Stimulated activated CD4-positive, alpha-beta T cell treated with anti-CD3 and anti-CD28 coated beads, Interleukin-12 subunit alpha, Interleukin-12 subunit beta, amount 100 ng/mL, for 4 hours (primary cell): ENCODE data around the gene SRRM4.
"Not testable (repeated sequence)": the region's sequence is repeated elsewhere in the genome, so short reads cannot be mapped to it uniquely, and the experiment has no call there.

Experiments used
- DNase-seq: peaks from one replicate; pipeline ENCODE4 v3.0.0-alpha.2; 2020

SRRM4 gene, protein sequence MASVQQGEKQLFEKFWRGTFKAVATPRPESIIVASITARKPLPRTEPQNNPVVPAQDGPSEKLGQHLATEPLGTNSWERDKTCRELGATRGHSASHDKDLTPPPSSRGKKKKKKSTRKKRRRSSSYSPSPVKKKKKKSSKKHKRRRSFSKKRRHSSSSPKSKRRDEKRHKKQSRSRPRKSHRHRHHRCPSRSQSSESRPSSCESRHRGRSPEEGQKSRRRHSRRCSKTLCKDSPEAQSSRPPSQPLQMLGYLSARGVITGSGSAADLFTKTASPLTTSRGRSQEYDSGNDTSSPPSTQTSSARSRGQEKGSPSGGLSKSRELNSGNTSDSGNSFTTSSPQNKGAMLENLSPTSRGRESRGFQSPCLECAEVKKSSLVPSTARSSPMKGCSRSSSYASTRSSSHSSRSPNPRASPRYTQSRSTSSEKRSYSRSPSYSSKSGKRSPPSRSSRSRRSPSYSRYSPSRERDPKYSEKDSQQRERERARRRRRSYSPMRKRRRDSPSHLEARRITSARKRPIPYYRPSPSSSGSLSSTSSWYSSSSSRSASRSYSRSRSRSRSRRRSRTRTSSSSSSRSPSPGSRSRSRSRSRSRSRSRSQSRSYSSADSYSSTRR

DNA sequence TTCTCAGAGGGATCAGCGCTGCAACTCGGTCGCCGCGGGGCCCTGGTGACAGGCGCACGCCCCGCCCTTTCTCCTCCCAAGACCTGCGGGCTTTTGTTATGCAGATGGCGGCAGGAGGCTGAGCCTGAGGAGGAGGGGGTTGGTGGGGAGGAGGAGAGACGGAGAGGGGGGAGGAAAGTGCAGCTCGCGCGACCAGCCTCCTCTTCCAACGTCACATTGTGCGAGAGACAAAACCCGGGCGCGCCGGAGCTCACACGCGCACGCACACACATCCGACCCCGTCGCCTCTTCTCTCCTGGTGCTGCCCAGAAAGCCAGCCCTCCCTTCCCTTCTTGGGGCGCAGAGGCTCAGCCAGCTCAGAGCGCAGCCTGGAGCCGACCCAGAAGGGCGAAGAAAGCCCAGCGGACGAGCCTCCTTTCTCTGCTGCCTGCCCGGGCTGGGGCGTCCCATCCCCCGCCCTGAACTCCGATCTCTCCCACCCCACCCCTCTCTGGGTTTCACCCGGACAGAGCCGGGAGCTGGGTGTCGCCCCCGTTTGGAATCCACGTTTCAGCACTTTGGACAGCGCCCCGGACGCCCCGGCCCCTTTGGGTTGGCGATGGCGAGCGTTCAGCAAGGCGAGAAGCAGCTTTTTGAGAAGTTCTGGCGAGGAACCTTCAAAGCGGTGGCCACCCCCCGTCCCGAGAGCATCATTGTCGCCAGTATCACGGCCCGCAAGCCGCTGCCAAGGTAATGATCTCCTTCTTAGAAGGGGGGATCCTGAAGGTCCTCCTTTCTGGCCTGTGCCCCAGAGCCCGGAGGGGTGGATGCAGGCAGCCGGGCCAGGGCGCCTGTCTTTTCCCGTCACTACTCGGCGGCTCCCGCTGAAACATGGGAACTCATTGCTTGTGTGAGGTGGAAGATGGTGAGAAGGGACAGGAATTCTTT is at the start of gene SRRM4:
Gene SRRM4, plus strand, starts transcription at position 257 of the 927 bp plus-strand sequence. Its CDS starts 342 bp downstream, at position 599.
- no peak for DNase-seq

GRCh38 chr12:118946256-118946655 is 35.1 kb upstream of the SRRM4 start:
- no peak for DNase-seq

DNA sequence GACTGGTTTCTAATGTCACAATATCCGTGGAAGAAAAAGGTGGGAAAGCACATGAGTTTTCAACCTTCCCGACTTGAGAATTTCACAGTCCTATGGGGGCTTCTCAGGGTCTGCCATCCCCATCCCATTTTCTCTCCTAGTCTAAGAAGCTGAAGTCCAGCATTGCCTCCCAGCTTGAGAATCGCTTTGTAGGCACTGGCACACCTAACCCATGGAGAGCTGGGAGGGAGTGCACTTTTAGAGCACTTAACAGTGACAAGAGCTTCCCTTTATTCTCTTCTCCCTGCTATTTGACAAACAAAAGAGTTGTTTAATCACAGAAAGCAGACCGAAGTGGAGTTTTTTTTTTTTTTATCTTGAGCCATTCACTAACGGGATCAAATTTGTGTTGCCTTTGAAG is 22.8 kb upstream of the SRRM4 start:
- no peak for DNase-seq

- DNase-seq = no peak
These were observed 22.0 kb upstream of the SRRM4 start for GRCh38 chr12:118959348-118959747.

GRCh38 chr12:118959985-118960560 is 21.3 kb upstream of the SRRM4 start:
- no peak for DNase-seq

- no peak for DNase-seq
These were observed 20.5 kb upstream of the SRRM4 start for GRCh38 chr12:118960865-118961264.

DNA sequence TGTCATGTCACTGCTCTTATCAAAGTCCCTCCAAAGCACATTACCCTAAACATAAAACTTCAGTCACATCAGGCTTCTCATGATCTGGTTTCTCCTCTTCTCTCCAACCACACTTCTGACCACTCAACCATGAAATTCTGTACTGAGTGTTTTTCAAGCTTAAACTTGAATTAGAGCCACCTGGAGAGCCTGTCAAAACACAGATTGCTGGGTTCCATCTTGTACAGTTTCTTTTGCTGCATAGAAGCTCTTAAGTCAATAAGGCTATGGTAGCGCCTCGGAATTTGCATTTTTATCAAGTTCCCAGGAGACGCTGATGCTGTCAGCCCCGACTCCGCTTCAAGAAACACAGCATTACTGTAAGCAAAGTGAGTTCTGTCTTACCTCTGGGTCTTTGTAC is 16.4 kb upstream of the SRRM4 start:
- DNase-seq = no peak

- DNase-seq = no peak
These were observed 10.5 kb upstream of the SRRM4 start for GRCh38 chr12:118970856-118971255.

- DNase-seq = no peak
These were observed 8.4 kb upstream of the SRRM4 start for GRCh38 chr12:118972982-118973381.

GRCh38 chr12:118979763-118980406 is 1.5 kb upstream of the SRRM4 start:
- DNase-seq = no peak

DNA sequence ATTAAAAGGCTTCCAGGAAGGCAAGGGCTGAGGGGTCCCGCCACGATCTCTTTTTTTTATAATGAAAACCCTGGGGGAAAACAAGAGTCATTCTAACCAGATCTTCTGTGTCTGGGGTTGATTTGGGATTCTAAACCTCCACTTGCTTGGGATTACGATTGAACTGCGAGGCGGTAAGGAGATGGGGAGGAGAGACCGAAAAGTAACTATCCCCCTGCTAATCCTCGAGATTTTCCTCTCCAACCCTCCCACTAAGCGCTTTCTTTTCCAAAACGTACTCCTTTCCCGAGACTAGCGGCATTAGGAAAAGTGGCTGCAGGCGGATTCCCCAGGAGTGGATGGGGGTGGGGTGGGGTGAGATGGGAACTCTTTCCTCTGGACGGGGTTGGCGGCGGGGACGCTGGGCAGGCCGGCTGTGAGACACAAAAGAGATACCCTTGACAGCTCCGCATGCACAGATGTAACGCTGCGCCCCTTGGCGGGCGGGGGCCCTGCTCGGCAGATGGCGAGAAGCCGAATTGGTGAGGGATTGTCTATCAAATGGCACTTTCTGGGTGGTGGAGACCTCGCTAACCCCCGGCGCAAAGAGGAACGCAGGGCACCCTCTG is 830 bp upstream of the SRRM4 start:
- DNase-seq = no peak

DNA sequence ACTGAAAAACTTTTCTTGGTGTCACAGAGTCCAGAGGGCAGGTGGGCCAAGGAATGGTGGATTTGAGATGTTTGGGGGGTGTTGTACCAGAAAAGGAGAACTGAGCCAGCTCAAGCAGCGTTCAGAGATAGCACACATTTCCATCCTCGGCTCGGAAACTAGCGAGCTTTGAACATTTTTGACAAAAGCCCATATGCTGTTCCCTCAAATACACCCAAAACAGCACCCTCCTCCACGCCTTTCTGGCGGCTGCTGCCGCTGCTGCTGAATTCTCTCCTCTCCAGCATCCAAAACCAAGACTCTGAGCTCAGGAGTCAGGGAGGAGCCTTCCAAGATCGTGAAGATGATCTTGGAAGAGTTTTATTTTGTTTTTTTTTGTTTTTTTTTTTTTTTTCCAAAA is 961 bp downstream of the SRRM4 start:
- no peak for DNase-seq

- DNase-seq = no peak
These were observed 1.8 kb downstream of the SRRM4 start for GRCh38 chr12:118982984-118983761.

DNA sequence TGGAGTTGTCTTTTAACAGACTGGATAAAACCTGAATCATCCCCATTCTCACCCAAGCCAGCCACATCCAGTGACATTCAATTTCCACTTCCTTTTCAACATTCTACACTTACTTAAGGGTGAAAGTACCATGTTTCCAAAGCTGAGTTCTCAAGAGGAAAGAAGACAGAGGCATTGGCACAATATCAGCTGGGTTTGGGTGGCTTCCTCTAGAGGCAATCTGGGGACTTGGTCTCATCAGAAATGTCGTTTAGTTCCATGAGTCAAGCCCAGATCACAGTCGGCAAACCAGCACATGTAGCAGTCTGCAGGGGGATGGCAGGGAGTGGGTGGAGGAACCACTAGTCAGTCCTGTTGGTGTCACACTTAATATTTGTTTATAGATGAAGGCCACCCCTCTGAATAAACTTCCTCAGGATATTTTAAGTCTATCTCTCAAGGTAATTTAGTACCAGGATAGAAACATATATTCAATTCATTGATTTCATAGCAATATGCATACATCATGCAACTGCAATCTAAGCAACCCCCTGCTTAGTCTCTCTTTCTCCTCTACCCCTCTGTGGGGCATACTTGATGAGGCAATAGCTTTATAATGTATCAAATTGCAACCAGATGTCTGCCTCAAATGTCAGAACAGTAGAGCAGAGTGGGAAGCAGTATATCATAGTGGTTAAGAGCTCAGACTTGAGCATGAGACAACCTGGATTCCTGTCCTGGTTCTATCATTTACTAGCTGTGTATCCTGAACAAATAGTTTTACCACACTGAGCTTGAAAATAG is 3.0 kb downstream of the SRRM4 start:
- no peak for DNase-seq

DNA sequence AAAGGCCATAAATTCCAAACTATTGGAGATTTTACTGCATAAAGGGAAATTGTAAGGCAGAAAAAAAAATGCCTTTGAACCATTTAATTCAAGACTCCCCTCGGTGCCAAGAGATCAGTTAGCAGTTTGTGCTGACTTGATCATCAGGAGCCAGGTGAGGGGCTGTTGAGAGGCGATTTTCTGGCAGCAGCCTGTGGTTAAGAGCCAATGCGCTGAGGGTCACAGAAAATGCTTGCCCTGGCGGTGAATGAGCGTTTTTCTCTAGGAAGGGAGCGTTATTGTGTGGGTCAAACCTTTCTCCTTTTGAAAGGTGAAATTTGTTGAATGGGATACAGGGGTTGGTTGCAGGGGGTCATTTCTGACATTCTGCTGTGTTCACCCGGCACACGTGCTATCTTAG is 4.7 kb downstream of the SRRM4 start:
- DNase-seq = no peak

DNA sequence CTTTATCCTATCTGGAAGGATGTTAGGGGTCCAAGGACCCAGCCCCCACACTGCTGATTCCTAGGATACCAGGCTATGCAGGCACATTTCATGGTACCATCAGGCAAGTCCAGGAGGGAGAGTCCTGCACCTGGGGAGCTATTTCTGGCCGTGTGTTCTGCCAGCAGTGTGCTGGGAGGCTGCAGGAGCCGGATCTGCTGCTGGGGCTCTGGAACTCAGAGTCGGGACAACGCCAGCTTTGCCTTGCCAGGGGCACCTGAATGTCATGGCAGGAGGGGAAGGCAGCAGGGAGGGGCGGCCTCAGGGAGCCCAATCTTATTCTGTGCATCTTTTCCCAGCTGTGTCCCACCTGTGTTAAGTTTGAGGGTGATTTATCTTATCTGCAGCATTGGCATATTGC is 17.8 kb downstream of the SRRM4 start:
- DNase-seq = no peak

DNA sequence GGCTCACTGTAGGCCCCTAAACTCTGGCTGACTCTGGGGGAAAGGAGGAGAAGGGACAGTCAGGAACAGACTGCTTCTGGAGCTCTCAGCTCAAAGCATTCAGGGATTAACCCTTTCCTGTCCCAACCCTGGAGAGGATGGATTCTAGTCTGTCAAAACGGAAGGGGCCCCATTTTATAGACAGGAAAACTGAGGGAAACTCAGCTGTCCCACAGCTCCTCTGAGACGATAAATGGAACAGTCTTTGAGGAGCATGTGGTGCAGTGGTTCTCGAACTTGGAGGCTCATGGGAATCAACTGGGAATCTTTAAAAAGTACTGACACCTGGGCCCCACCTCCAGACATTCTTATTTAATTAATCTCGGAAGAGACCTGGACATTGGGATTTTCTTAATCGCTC is 23.7 kb downstream of the SRRM4 start:
- DNase-seq = no peak

GRCh38 chr12:119005913-119006312 is 24.6 kb downstream of the SRRM4 start:
- DNase-seq = no peak

GRCh38 chr12:119006746-119007145 is 25.4 kb downstream of the SRRM4 start:
- no peak for DNase-seq

DNA sequence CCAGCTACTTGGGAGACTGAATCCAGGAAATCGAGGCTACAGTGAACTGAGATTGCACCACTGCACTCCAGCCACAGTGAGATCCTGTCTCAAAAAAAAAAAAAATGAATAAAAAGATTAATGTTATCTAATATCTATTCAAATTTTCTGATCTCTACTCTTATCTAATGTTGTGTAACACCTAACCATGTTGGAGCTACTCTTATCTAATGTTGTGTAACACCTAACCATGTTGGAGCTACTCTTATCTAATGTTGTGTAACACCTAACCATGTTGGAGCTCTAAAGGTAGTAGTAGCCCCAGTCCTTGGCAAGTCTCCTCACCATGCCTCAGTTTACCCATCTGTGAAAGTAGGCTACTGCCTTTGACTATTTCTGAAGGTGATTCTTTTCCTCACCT is 26.9 kb downstream of the SRRM4 start:
- DNase-seq = not testable (repeated sequence)
